Endothelial cell of umbilical vein (primary cell): ENCODE data around the gene PRPF40B. TPM values are rescaled to one million over a fixed set of nuclear protein-coding genes. Genes with fewer than 3 reads are reported as not detected.

Source experiments
- BruUV-seq: library from RNA; stranded (reverse); fragments of 400-500 nt; replicated peaks from 2 replicates; lab custom pipeline; 2021; lab: Mats Ljungman, UMichigan
- CTCF ChIA-PET: fragments of 300-600, 350-600 bp; sonication (Branson Sonifier 250); formaldehyde crosslinking; loops from one replicate; lab custom pipeline; 2021; ENCODE audit warnings: antibody characterized with exemption, inconsistent platforms; lab: Charles Lee
- POLR2A ChIA-PET: fragments of 300-600, 350-600 bp; sonication (Branson Sonifier 250); formaldehyde crosslinking; loops from one replicate; lab custom pipeline; 2021; ENCODE audit warnings: antibody characterized with exemption, inconsistent platforms; lab: Charles Lee
- DNase-seq: peaks from one replicate; pipeline ENCODE4 v3.0.0-alpha.2; 2011; ENCODE audit warnings: low read depth, low spot score
- FAIRE-seq: peaks from 2 replicates; lab custom pipeline; 2011; peaks lifted over from hg19 to GRCh38; lab: Jason Lieb, UNC
- H2AFZ ChIP-seq: 2 replicates; pipeline ENCODE4 v1.6.0; 2012; ENCODE audit warnings: low read depth, low read length, control low read depth, inconsistent platforms
- H3K27ac ChIP-seq: 2 replicates; pipeline ENCODE4 v1.5.1; 2011; ENCODE audit warnings: low read depth, mild to moderate bottlenecking, control low read depth, low read length, moderate library complexity; ENCODE audit not compliant: insufficient read depth
- H3K27me3 ChIP-seq, 2 experiments: 2 replicates each; pipeline versions ENCODE4 v1.6.0 to v1.6.1; 2011; ENCODE audit warnings: low read length in 2 of 2, mixed read lengths in 1 of 2; ENCODE audit not compliant: control insufficient read depth in 2 of 2, insufficient read depth in 2 of 2
- H3K36me3 ChIP-seq, 2 experiments: 2 replicates in 1 of 2; 3 replicates in 1 of 2; pipeline ENCODE4 v1.5.1; 2011; ENCODE audit warnings: low read length in 2 of 2, mild to moderate bottlenecking in 1 of 2, moderate library complexity in 1 of 2; ENCODE audit not compliant: control insufficient read depth in 2 of 2, insufficient read depth in 2 of 2; ENCODE audit errors: extremely low read depth in 1 of 2
- H3K4me1 ChIP-seq: 3 replicates; pipeline ENCODE4 v1.5.1; 2011; ENCODE audit warnings: mild to moderate bottlenecking, low read length; ENCODE audit not compliant: control insufficient read depth, insufficient read depth; ENCODE audit errors: extremely low read depth
- H3K4me2 ChIP-seq: 2 replicates; pipeline ENCODE4 v1.6.1; 2011; ENCODE audit warnings: low read length, control low read depth, mixed read lengths; ENCODE audit not compliant: insufficient read depth
- H3K4me3 ChIP-seq, 3 experiments: fragments of 200-600 bp in 1 of 3; sonication (generic), shearing (Covaris generic) in 1 of 3; replicated peaks in 1 of 3; 2 replicates each; pipeline ENCODE4 v1.5.1; 2011 to 2016; ENCODE audit warnings: control low read depth in 3 of 3, low read length in 3 of 3, mild to moderate bottlenecking in 2 of 3, inconsistent platforms in 1 of 3, low read depth in 1 of 3, moderate library complexity in 1 of 3; ENCODE audit not compliant: insufficient read depth in 1 of 3
- H3K79me2 ChIP-seq: 2 replicates; pipeline ENCODE4 v1.6.0; 2012; ENCODE audit warnings: low read length, inconsistent platforms; ENCODE audit not compliant: control insufficient read depth, insufficient read depth
- H3K9ac ChIP-seq: replicated peaks from 2 replicates; pipeline ENCODE3; 2011; ENCODE audit warnings: low read length, control low read depth; ENCODE audit not compliant: insufficient read depth; ENCODE audit errors: extremely low read depth
- H3K9me1 ChIP-seq: replicated peaks from 3 replicates; pipeline ENCODE4 v1.6.0; 2011; ENCODE audit warnings: mild to moderate bottlenecking, low read length; ENCODE audit not compliant: control insufficient read depth, insufficient read depth; ENCODE audit errors: extremely low read depth
- H3K9me3 ChIP-seq: replicated peaks from 2 replicates; pipeline ENCODE4 v1.5.1; 2012; ENCODE audit warnings: low read length, inconsistent platforms; ENCODE audit not compliant: control insufficient read depth, insufficient read depth
- H4K20me1 ChIP-seq: replicated peaks from 2 replicates; pipeline ENCODE3; 2011; ENCODE audit warnings: mild to moderate bottlenecking, low read length; ENCODE audit not compliant: control insufficient read depth, insufficient read depth; ENCODE audit errors: extremely low read depth
- CTCF ChIP-seq, 2 donors: IDR thresholded peaks; 1 replicate in 1 of 2; 2 replicates in 1 of 2; pipeline ENCODE4 v1.5.1; 2011; ENCODE audit warnings: low read length in 2 of 2, mild to moderate bottlenecking in 2 of 2, moderate library complexity in 2 of 2, control low read depth in 1 of 2, inconsistent platforms in 1 of 2, low read depth in 1 of 2; ENCODE audit not compliant: insufficient read depth in 1 of 2; ENCODE audit errors: extremely low read depth in 1 of 2
- EZH2 ChIP-seq: IDR thresholded peaks from 2 replicates; pipeline ENCODE4 v1.6.1; 2012; ENCODE audit warnings: borderline replicate concordance, low read depth, mild to moderate bottlenecking, moderate library complexity, low read length, inconsistent platforms; ENCODE audit not compliant: severe bottlenecking
- FOS ChIP-seq: IDR thresholded peaks from 2 replicates; pipeline ENCODE4 v1.6.1; 2011; ENCODE audit warnings: mild to moderate bottlenecking, low read length, moderate library complexity, borderline replicate concordance; ENCODE audit not compliant: insufficient read depth
- MAX ChIP-seq: IDR thresholded peaks from 2 replicates; pipeline ENCODE4 v1.6.1; 2011; ENCODE audit not compliant: insufficient read depth, insufficient read length
- MYC ChIP-seq: IDR thresholded peaks from one replicate; pipeline ENCODE4 v1.6.1; 2011; ENCODE audit warnings: mild to moderate bottlenecking, low read depth, low read length
- POLR2AphosphoS5 ChIP-seq: IDR thresholded peaks from 2 replicates; pipeline ENCODE4 v1.6.1; 2012; ENCODE audit warnings: low read depth, mild to moderate bottlenecking, control low read depth, low read length, moderate library complexity; ENCODE audit not compliant: insufficient read depth
- dilution Hi-C: fragments of 300-500 bp; cut with MboI; formaldehyde crosslinking; loops from one replicate; pipeline ENCODE4 v1.15.0; 2019; ENCODE audit warnings: low sequenced_read_pairs; ENCODE audit not compliant: extremely low pct_ligation_motif_present
- intact Hi-C: fragments of 100-400 bp; cut with micrococcal nuclease; formaldehyde crosslinking; loops from one replicate; pipeline ENCODE4 v1.10.0; 2022
- polyA plus RNA-seq, 4 experiments: library from polyadenylated mRNA; depleted of rRNA in 3 of 4; stranded (reverse) in 3 of 4; unstranded in 1 of 4; fragments of >200 nt; gene quantifications; 2 replicates each; pipeline versions ENCODE4 v1.2.1 to v1.2.3, GENCODE V29; 2011 to 2012; ENCODE audit warnings: missing spikeins in 1 of 4
- total RNA-seq: library from RNA; stranded (reverse); gene quantifications from 2 replicates; pipeline ENCODE4 v1.2.3, GENCODE V29; 2021

Gene PRPF40B
- total and polyA plus RNA-seq, 2 donors (not counting 3 experiments of a cell fraction or from before 2014, with no cell fraction given) = 5.4 to 9.9 TPM

- H4K20me1 ChIP-seq = no peaks in the 10 kb centered on the region
- no peak overlapping the region for H3K9ac ChIP-seq
- H3K27me3 ChIP-seq = no peaks in the 10 kb centered on the region
- CTCF ChIA-PET = interaction anchor here (0.8 to 3.2 kb wide), 6 partner anchors 9 to 48 kb away, joined by 3 to 11 read pairs (median 3); no protein-coding TSS in a partner anchor
- no peak overlapping the region for H3K4me2 ChIP-seq
- no peak overlapping the region for H2AFZ ChIP-seq
- no peak for FAIRE-seq
- no peak for TF ChIP-seq POLR2AphosphoS5
- no peak for TF ChIP-seq FOS
- TF ChIP-seq MAX = no peak
- TF ChIP-seq EZH2 = no peak
- no peak for TF ChIP-seq MYC
- TF ChIP-seq CTCF (IDR thresholded peaks at IDR 0.05; ENCODE audit: extremely low read depth in 1 of 2, insufficient read depth in 1 of 2, low read depth in 1 of 2, low read length in 2 of 2) = no peak
- no peak overlapping the region for H3K4me3 ChIP-seq
- peaks cover 21% of the 10 kb centered on the region for H3K4me1 ChIP-seq
- BruUV-seq = no TSS peak
- dilution Hi-C loops (no loop called here), intact Hi-C loops (loop anchor here (1.0 kb wide), 2 partner anchors 7 to 9 kb away; no protein-coding TSS in a partner anchor)
- POLR2A ChIA-PET = interaction anchor here (0.6 kb wide), 1 partner anchor 50 kb away, joined by 6 read pairs; no protein-coding TSS in a partner anchor
- no peaks in the 10 kb centered on the region for H3K79me2 ChIP-seq
- H3K9me3 ChIP-seq = no peaks in the 10 kb centered on the region
- no peak for DNase-seq
- H3K9me1 ChIP-seq = no peaks in the 10 kb centered on the region
- peaks cover 36 to 71% of the 10 kb centered on the region in 2 experiments for H3K36me3 ChIP-seq
- peak overlapping the region; percentile 82 for H3K27ac ChIP-seq
Observed at GRCh38 chr12:49654715-49655114, 31.4 kb downstream of the PRPF40B start.
